Mesendoderm (in vitro differentiated cells): ENCODE data around the gene ST7.

Source experiments
- DNase-seq: peaks from one replicate; pipeline ENCODE4 v3.0.0; 2013
- H2AK5ac ChIP-seq: 2 replicates; pipeline ENCODE4 v1.6.1; 2013; ENCODE audit warnings: low read length, inconsistent platforms
- H2BK120ac ChIP-seq: 2 replicates; pipeline ENCODE4 v1.6.1; 2013; ENCODE audit warnings: low read depth, mild to moderate bottlenecking, low read length, moderate library complexity, mixed read lengths
- H2BK15ac ChIP-seq: replicated peaks from 2 replicates; pipeline ENCODE4 v1.6.1; 2013; ENCODE audit warnings: low read depth, mild to moderate bottlenecking, moderate library complexity
- H2BK5ac ChIP-seq: 2 replicates; pipeline ENCODE4 v1.6.1; 2013; ENCODE audit warnings: low read length, inconsistent platforms
- H3K18ac ChIP-seq: 2 replicates; pipeline ENCODE4 v1.6.1; 2013; ENCODE audit warnings: mild to moderate bottlenecking, low read length, mixed read lengths
- H3K23ac ChIP-seq: one replicate; pipeline ENCODE4 v1.6.1; 2013; ENCODE audit warnings: low read length
- H3K27ac ChIP-seq: 2 replicates; pipeline ENCODE4 v1.5.1; 2013; ENCODE audit warnings: low read depth, mild to moderate bottlenecking, inconsistent platforms, low read length, moderate library complexity
- H3K27me3 ChIP-seq: 2 replicates; pipeline ENCODE4 v1.6.1; 2013; ENCODE audit warnings: low read length, control low read depth, mild to moderate bottlenecking, inconsistent platforms; ENCODE audit not compliant: insufficient read depth, poor library complexity
- H3K36me3 ChIP-seq: 2 replicates; pipeline ENCODE4 v1.6.1; 2013; ENCODE audit warnings: low read length, inconsistent platforms; ENCODE audit not compliant: control insufficient read depth, insufficient read depth
- H3K4ac ChIP-seq: one replicate; pipeline ENCODE4 v1.6.1; 2013; ENCODE audit warnings: low read depth, mild to moderate bottlenecking, low read length, moderate library complexity
- H3K4me1 ChIP-seq: 2 replicates; pipeline ENCODE4 v1.6.1; 2013; ENCODE audit warnings: low read depth, low read length, inconsistent platforms; ENCODE audit not compliant: control insufficient read depth
- H3K4me2 ChIP-seq: 2 replicates; pipeline ENCODE4 v1.6.1; 2013; ENCODE audit warnings: low read length
- H3K4me3 ChIP-seq: 2 replicates; pipeline ENCODE4 v1.5.1; 2013; ENCODE audit warnings: mild to moderate bottlenecking, low read length
- H3K56ac ChIP-seq: one replicate; pipeline ENCODE4 v1.6.1; 2013; ENCODE audit warnings: low read length
- H3K79me1 ChIP-seq: 2 replicates; pipeline ENCODE4 v1.6.1; 2013; ENCODE audit warnings: low read length, inconsistent platforms
- H3K79me2 ChIP-seq: 2 replicates; pipeline ENCODE4 v1.6.1; 2013; ENCODE audit warnings: mild to moderate bottlenecking, low read length; ENCODE audit not compliant: control insufficient read depth, insufficient read depth
- H3K9ac ChIP-seq: 2 replicates; pipeline ENCODE4 v1.6.1; 2013; ENCODE audit warnings: low read length, inconsistent platforms
- H4K5ac ChIP-seq: one replicate; pipeline ENCODE4 v1.6.1; 2013; ENCODE audit warnings: low read length
- H4K8ac ChIP-seq: one replicate; pipeline ENCODE4 v1.6.1; 2013; ENCODE audit warnings: low read depth, mild to moderate bottlenecking, control low read depth, low read length, moderate library complexity
- WGBS: extraction: QIAGEN DNeasy Blood & Tissue Kit; methylation state at CpG from one replicate; pipeline ENCODE4 v1.1.7; 2013; ENCODE audit warnings: low lambda C conversion rate, missing lambda C conversion rate; ENCODE audit not compliant: insufficient coverage; ENCODE audit errors: extremely low coverage; 5-methylcytosine and 5-hydroxymethylcytosine counted together

The ST7 gene

GRCh38 chr7:117210908-117211307, 257.6 kb downstream of the ST7 start:
- H2BK5ac ChIP-seq, result no peak overlapping the region
- H3K56ac ChIP-seq, result no peak overlapping the region
- H2BK15ac ChIP-seq, result no peak overlapping the region
- H3K23ac ChIP-seq, result no peak overlapping the region
- no peak overlapping the region for H3K4ac ChIP-seq
- H2AK5ac ChIP-seq, result no peak overlapping the region
- H3K27ac ChIP-seq, result no peak overlapping the region
- DNase-seq, result no peak
- no peak overlapping the region for H3K9ac ChIP-seq
- H3K27me3 ChIP-seq, result no peaks in the 10 kb centered on the region
- WGBS, result no CpG with 5 or more reads among the region's 3 CpGs
- no peak overlapping the region for H2BK120ac ChIP-seq
- no peak overlapping the region for H3K4me2 ChIP-seq
- H3K36me3 ChIP-seq, result no peaks in the 10 kb centered on the region
- H3K79me1 ChIP-seq, result no peaks in the 10 kb centered on the region
- H4K5ac ChIP-seq, result no peak overlapping the region
- no peak overlapping the region for H3K4me3 ChIP-seq
- H4K8ac ChIP-seq, result no peak overlapping the region
- H3K4me1 ChIP-seq, result peaks cover 2% of the 10 kb centered on the region
- no peak overlapping the region for H3K18ac ChIP-seq
- no peaks in the 10 kb centered on the region for H3K79me2 ChIP-seq

- H3K4ac ChIP-seq, result no peak overlapping the region
- no peak overlapping the region for H2BK15ac ChIP-seq
- no peak overlapping the region for H3K56ac ChIP-seq
- H3K9ac ChIP-seq, result no peak overlapping the region
- H4K8ac ChIP-seq, result no peak overlapping the region
- H3K23ac ChIP-seq, result no peak overlapping the region
- no peak for DNase-seq
- H3K4me1 ChIP-seq, result peaks cover 2% of the 10 kb centered on the region
- H3K4me2 ChIP-seq, result no peak overlapping the region
- H3K79me2 ChIP-seq, result no peaks in the 10 kb centered on the region
- no peaks in the 10 kb centered on the region for H3K79me1 ChIP-seq
- no peak overlapping the region for H3K4me3 ChIP-seq
- no peak overlapping the region for H3K27ac ChIP-seq
- H2BK120ac ChIP-seq, result no peak overlapping the region
- no peak overlapping the region for H3K18ac ChIP-seq
- no peaks in the 10 kb centered on the region for H3K27me3 ChIP-seq
- no peak overlapping the region for H2AK5ac ChIP-seq
- H2BK5ac ChIP-seq, result no peak overlapping the region
- H3K36me3 ChIP-seq, result no peaks in the 10 kb centered on the region
- H4K5ac ChIP-seq, result no peak overlapping the region
These were observed 258.3 kb downstream of the ST7 start for GRCh38 chr7:117211614-117212013.

- Histone ChIP-seq H3K27me3 (no peaks in the 10 kb centered on the region), H2BK15ac (no peak overlapping the region), H2AK5ac (no peak overlapping the region), H4K5ac (no peak overlapping the region), H3K9ac (no peak overlapping the region), H3K4ac (no peak overlapping the region), H2BK120ac (no peak overlapping the region), H3K4me3 (no peak overlapping the region), H3K36me3 (no peaks in the 10 kb centered on the region), H3K56ac (no peak overlapping the region), H3K4me1 (peaks cover 2% of the 10 kb centered on the region), H3K23ac (no peak overlapping the region), H3K27ac (no peak overlapping the region), H2BK5ac (no peak overlapping the region), H3K18ac (no peak overlapping the region), H3K79me1 (no peaks in the 10 kb centered on the region), H3K4me2 (no peak overlapping the region), H4K8ac (no peak overlapping the region), H3K79me2 (no peaks in the 10 kb centered on the region)
- WGBS, result no CpG with 5 or more reads among the region's 5 CpGs
- peak; percentile 75 for DNase-seq
These were observed 259.9 kb downstream of the ST7 start for GRCh38 chr7:117212969-117213877.

- H4K8ac ChIP-seq, result no peak overlapping the region
These were observed 262.7 kb downstream of the ST7 start for GRCh38 chr7:117216010-117216409.

GRCh38 chr7:117216436-117217069, 263.3 kb downstream of the ST7 start:
- no peak overlapping the region for H3K4me3 ChIP-seq
- H3K36me3 ChIP-seq, result no peaks in the 10 kb centered on the region
- H3K18ac ChIP-seq, result no peak overlapping the region
- H4K8ac ChIP-seq, result no peak overlapping the region
- no peak overlapping the region for H3K56ac ChIP-seq
- no peaks in the 10 kb centered on the region for H3K79me2 ChIP-seq
- no peak for DNase-seq
- H3K27ac ChIP-seq, result no peak overlapping the region
- H3K23ac ChIP-seq, result no peak overlapping the region
- no peak overlapping the region for H2BK15ac ChIP-seq
- WGBS, result no CpG with 5 or more reads among the region's 5 CpGs
- H3K4ac ChIP-seq, result no peak overlapping the region
- no peak overlapping the region for H3K4me2 ChIP-seq
- H2AK5ac ChIP-seq, result no peak overlapping the region
- no peak overlapping the region for H2BK120ac ChIP-seq
- no peak overlapping the region for H4K5ac ChIP-seq
- no peaks in the 10 kb centered on the region for H3K4me1 ChIP-seq
- H3K9ac ChIP-seq, result no peak overlapping the region
- H3K79me1 ChIP-seq, result no peaks in the 10 kb centered on the region
- H3K27me3 ChIP-seq, result no peaks in the 10 kb centered on the region
- no peak overlapping the region for H2BK5ac ChIP-seq

More at GRCh38 chr7:117216010-117216409, 262.7 kb downstream of the ST7 start:
- Histone ChIP-seq H3K4ac (no peak overlapping the region), H3K27me3 (no peaks in the 10 kb centered on the region), H3K56ac (no peak overlapping the region), H3K4me1 (no peaks in the 10 kb centered on the region), H3K4me3 (no peak overlapping the region), H3K79me1 (no peaks in the 10 kb centered on the region), H2BK120ac (no peak overlapping the region), H3K18ac (no peak overlapping the region), H3K23ac (no peak overlapping the region), H3K4me2 (no peak overlapping the region), H3K9ac (no peak overlapping the region), H2AK5ac (no peak overlapping the region), H3K27ac (no peak overlapping the region), H3K36me3 (no peaks in the 10 kb centered on the region), H3K79me2 (no peaks in the 10 kb centered on the region), H2BK15ac (no peak overlapping the region), H4K5ac (no peak overlapping the region), H2BK5ac (no peak overlapping the region)
- no peak for DNase-seq
- WGBS, result no CpG with 5 or more reads among the region's 1 CpG
